Hematopoietic multipotent progenitor cell treated with erythropoietin and hydrocortisone succinate and interleukin-3 and kit ligand, for 17 days (in vitro differentiated cells): ENCODE measurements around the gene TEX36.
"Not testable (repeated sequence)": the region's sequence is repeated elsewhere in the genome, so short reads cannot be mapped to it uniquely, and the experiment has no call there.

Experiments used
- DNase-seq: peaks from one replicate; pipeline ENCODE4 v3.0.0-alpha.2; 2015; ENCODE audit warnings: low spot score

TEX36 gene, protein sequence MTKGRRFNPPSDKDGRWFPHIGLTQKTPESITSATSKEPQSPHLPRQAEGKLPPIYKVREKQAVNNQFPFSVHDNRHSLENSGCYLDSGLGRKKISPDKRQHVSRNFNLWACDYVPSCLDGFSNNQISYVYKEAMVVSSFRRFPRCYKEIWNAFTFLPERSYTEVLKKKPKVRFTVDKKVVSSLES

DNA sequence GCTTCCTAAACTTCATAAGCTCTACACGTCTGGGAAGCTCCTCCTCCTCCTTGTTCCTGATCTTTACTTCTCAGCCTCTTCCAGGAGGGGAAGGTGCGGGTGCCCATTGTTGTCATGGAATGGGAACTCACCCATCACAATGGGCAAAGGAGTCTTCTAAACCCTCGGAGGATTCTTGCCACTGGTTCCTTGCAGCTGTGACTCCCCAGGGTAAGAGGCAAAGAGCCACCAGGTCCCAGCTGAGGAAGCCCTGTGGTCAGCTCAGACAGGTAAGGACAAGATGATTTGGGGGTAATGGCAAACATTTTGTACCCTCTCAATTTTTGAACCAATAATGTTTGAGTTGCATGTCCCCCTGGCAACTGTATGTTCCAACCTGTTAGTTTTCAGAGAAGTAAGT lies at the start of gene TEX36:
Gene TEX36, minus strand, starts transcription at position 101 of the 400 bp plus-strand sequence. CDS start 174 bp downstream, outside the sequence.
- no peak for DNase-seq

DNA sequence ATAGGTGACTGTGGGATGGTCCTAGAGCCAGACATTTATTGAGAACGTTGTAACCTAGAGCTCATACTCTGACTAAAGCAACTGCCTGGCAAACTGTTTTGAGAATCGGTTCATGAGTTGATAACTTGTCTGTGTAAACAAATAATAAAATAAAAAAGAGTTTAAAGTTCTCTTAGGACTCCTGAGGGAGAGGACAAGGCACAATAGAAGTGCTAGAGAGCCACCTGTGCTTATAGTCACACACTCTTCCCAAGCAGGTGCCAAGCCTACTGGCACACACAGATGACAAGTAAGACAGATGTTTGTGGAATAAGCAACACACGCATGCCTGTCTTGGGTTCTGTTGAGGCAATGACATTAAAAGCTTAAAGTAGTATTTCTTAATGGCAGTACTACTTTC lies 44.5 kb upstream of the TEX36 start:
- DNase-seq: no peak

DNA sequence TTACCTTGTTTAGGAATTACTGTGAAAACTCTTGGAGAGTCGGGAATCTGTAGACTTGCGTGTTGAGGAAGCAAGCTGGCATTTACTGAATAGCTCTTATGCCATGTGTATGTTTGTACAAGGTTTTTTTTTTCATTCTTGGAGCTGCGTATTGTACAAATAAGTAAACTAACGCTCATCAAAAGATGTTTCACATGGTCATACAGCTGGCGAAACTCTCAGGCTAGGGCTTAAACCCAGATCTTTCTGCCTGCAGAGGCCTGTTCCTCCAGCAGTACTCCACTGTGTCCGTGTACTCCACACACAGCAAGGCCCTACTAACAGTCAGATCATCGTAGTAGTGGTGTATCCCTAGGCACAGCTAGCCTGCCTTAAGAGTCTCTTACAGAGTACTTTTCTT lies 44.0 kb upstream of the TEX36 start:
- DNase-seq: no peak

DNA sequence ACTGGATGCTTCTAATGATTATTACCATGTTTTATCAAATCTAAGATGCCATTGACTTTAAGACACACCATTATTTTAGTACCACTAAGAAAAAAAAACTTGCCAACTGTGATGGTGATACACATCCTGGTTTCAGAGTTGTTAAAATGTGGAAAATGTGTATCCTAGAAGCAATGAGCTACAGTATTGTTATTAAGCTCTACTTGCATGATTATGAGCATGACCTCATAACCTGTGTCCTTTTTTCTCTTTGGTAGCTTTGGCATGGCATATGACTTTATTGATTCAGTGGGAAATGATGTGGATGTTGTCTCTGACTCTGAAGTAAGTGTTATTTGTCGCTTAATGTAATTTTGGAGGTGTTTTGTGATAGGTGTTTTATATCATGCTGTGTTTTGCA lies 39.8 kb upstream of the TEX36 start:
- DNase-seq: no peak

DNA sequence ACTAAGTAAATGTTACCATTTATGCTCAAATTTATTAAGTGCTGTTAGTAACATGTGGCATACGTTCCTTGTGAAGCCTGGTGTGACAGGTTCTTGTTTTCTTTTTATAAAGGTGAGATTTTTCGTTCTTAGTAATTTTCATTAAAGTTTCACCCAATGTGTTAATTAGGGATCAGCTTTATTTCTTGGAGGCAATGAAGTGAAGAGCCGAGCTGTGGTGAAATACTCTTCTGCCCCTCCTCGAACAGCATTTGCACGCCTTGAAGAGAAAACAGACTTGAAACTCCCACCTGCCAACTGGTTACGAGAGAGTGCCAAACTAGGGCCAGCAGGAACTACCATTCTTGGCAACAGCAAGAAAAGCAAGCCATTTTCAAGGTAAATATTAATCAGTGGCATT lies 38.1 kb upstream of the TEX36 start:
- no peak for DNase-seq

DNA sequence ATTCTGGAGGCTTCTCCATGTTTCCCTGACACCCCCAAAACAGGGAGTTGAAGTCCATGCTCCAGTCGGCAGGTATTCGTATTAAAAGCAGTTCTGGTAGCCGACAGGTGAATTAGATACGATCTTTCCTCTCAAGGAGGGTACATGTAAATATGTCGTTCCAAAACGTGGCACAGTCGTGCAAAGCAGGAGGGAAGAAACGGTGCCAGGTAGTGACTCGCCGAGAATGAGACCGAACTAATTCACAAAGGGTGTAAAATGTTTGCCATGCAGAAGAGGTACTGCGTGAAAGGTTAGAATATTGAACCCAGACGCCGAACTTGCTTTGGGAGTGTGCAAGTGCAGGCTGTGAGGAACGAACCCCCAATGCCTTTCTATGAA lies 37.0 kb upstream of the TEX36 start:
- no peak for DNase-seq

DNA sequence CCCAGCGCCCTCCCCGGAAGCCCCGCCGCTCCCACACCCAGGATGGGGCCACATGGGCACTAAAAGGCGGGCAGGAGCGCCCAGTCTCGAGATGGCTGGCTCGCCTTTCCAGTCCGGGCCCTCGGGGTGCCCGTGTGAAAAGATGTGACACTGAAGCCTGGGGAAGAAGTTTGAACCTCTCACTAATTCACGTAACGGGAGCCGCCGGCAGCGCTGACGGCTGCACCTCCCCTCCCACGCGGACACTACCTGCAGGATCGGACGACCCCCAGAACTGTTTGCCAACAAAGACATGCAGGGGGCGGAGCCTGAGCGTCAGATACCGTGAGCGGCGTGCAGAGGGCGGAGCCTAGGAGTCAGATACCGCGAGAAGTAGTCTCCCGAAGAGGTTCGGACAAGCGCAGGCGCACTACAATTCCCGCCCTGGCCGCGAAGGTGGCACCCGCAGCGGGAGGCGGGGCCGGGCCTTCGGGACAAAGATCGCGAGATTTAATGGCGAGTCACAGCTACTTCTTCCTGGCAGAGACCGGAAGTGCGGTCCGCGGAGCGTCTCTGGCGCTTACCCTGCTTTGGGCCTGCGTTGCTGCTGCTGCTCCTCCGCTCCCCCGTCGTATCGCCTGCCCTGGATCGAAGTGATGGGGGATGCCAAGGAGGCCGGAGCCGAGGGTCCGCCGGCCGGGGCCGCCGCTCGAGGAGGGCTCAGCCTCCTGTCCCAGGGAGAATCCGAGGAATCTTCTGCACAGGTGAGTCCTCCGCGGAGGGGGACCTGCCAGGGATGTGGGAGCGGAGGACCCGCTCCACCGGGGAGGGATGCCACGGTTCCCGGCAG lies 36.4 kb upstream of the TEX36 start, which contains the start of gene EDRF1:
Gene EDRF1, plus strand, starts transcription at position 537 of the 829 bp plus-strand sequence. Its CDS starts 99 bp downstream, at position 636.
- DNase-seq: peak; percentile 99

DNA sequence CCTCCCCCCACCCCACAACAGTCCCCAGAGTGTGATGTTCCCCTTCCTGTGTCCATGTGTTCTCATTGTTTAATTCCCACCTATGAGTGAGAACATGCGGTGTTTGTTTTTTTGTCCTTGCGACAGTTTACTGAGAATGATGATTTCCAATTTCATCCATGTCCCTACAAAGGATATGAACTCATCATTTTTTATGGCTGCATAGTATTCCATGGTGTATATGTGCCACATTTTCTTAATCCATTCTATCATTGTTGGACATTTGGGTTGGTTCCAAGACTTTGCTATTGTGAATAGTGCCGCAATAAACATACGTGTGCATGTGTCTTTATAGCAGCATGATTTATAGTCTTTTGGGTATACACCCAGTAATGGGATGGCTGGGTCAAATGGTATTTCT lies 31.8 kb upstream of the TEX36 start:
- DNase-seq: not testable (repeated sequence)

DNA sequence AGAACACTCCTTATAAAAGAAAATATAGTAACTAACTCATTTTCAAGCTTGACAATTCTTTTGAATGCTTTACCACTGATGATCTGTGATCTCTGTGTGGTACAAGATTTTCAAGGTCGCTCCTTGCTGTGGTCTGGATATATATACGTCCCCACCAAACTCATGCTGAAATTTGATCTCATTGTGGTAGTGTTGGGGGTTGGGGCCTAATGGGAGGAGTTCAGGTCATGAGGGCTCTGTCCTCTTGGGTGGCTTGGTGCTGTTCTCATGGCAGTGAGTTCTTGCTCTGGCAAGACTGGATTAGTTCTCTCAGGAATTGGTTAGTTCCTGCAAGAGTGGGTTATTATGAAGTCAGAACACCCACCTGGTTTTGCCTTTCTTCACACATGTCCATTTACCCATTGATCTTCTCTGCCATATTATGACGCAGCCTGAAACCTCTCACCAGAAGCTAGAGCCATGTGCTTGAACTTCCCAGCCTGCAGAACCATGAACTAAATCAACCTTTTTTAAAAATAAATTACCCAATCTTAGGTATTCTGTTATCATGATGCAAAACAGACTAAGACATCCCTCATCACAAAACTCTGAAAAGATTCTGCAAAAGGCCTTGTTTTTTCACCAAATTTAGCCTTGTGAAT lies 28.3 kb upstream of the TEX36 start:
- no peak for DNase-seq

DNA sequence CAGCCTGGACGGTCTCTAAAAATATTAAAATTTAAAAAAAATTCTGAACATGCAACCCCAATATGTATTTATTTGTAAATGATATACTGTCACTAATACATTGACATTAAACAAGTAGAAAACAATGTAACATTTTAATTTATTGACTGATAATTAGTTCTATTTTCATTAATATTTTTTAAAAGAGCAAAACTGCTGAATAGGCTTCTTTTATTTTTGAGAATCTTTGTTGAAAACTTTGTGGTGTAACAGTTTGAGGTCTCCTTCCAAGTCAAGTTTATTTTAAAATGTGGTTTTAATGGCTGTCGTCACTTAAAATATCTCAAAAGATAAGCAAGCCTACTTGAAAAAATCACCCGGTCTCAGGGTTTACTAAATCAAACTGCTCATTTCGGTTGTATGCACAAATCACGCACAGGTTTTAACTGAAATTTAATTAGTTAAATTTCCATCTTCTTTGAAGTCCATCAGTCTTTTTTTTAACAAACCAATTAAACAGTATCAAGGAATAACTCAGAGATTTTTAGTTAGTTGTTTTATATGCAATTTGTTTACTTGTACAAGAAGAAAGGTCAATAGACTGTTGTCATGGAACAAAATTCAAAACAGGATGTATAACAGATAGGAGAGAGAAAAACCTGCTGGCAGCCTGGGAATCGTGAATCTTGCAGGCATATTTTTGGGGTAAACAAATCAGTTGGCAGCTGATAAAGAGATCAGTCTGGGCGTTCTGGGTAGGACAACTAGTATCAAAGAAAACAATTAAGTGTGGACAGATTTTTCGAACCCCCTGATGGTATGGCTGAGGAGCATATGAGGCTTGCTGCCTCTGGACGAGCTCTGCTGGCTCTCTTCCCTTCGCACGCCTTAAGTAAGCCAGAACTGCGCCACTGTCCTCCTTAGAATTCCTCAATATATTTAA lies 26.9 kb upstream of the TEX36 start:
- no peak for DNase-seq

DNA sequence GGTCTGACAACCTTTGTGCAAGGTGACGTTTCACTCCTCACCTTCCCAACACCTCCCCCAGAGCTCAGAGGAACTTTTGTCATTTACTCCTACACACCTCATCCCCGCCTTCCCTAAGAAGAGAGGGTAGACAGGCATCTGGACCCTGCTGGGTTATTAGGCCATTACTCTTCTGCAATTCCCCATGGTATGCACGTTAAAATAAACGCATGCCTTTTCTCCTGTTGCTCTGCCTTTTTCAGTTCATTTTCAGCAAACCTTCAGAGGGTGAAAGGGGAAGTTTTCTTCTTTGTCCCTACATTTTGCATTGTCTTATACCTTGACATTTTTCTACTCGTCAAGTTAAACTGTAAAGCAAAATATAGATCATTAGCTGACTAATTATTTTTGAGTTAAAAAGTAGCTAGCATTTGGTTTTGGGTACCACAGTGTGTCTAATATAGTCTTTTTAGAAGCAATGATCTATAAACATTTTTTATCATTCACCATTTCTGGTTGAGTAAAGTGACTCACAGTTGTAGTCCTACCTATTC lies 26.1 kb upstream of the TEX36 start:
- DNase-seq: no peak

DNA sequence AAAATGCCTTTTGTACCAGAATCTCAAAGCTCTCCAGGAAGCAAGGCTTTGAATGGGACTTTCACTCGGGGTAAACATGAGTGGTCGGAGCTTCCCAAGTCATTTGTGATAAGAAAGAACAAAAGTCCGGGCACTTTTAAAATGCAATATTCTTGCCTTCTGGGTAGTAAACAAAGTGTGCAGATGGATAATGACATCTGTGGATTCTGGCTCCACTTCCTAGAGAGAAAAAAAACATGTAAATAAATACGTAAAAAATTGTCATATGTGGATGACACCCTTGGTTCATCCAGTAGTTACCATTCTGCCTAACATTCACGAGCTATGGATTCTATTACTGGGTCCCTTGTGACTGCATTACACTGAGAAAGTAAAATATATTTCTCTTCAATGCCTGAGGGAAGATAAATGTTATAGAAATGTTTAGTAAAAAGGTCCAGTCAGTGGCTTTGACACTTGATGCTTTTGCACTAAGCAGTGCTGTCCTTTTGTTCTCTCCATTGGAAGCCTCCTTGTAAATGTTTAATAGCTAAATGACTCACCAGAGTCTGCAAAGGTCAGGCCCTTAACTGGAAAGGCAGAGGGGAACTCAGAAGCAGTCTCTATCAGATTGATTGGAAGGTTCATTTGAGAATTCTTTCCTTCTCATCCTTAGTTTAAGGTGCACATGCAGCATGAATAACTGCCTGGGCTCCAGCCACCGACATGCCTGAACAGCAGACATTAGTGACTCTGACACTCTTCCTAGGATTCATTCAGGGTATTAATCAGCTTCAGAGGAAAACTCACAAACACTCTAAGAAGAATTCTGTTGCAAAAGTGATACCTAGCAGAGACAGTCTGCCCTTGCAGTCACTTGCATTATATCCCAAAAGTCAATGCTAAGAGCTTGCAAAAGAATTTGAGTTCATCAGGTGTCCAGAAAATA lies 24.8 kb upstream of the TEX36 start:
- no peak for DNase-seq

DNA sequence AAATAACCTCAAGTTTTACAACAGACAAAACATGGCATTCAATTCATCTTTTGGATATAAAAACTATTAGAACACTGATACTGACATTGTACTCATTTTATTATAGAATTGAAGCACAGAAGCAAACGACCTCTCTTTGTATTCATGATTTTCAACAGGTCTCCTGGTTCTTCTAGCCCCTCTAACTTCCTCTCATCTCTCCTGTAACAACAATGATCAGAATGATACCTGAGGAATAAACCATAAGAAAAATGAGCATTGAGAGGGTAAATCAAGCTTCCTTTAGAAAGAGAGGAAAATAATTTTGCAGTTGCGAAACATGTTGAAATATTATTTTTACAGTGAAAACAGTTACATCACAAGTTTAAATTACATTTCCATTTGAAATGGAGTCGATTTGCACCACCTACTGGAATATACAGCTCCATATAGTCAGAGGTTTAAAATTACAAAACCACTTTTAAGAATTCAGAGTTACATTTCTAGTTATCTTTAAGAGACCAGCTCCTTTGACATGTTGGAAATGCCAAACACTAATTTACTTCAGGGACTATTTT lies 17.5 kb upstream of the TEX36 start:
- DNase-seq: no peak

DNA sequence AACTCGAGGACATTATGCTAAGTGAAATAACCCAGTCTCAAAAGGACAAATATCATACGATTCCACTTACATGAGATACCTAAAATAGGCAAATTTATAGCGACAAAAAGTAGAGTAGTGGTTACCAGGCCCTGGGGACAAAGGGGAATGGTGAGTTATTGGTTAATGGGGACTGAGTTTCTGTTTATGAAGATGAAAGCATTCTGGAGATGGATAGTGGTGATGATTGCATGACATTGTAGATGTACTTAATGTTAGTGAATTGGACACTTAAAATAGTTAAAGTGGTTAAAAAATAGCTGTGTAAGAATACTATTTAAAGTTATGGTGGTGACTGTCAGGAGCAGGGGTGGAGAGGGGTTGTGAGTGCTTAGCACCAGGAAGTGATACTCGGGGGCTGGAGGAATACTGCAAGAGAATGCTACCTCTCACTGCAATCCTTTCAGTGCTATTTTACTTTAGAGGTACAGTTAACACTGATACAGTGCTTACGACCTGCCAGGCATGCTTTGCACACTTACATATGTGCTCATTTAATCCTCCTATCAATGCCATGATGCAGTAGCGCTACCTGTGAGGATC lies 16.7 kb upstream of the TEX36 start:
- DNase-seq: no peak

DNA sequence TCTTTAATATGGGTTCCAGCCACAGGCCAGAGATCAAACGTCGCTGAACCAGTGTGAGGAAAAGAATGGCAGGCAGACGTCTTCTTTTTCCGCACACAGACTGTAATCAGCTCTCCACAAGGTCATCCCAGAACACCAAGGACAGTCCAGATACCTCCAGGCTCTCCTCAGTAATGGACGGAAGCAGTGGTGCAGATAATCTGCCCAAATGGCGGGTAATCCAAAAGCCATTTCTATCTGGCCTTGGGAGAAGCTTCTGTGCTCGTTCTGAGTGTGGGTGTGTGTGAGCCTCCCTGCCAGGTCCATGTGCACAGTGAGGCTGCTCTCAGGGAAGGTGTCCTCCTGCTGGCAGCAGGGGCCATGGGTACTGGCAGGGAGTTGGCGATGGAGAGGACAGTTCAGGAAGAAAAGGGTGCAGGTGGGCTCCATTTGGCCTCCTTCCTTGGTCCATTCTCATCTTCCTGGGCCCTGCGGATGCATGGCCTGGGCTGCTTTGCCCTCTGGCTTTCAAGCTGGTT lies 15.6 kb upstream of the TEX36 start:
- no peak for DNase-seq

DNA sequence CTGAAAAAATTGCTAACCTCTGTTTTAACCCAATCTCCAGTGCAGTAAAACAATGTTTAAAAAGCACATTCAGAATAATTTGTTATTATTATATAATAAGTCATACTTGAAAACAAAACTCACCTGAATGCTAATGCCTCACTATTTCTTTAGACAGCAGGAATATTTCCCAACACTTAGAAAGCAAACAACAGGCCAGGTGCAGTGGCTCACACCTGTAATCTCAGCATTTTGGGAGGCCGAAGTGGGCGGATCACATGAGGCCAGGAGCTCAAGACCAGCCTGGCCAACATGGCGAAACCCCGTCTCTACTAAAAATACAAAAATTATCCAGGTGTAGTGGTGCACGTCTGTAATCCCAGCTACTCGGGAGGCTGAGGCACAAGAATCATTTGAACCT lies 13.9 kb upstream of the TEX36 start:
- not testable (repeated sequence) for DNase-seq

DNA sequence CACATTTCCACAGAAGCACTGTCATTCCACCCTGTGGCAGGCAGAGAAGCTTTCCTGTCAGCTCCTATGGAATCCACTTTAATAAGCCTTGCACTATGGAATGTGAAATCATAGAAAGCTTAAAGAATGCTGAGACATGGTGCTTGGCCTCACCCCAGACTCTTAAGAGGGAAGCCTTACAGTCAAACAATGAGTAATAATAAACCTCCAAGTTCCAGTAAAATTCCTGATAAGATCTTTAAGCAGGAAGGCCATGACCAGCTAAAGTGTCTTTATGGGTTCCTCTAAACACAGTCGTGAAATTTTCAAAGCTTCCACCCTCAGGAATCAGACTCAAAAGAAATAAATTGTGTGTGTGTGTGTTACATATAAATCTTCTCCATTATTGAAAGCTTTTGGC lies 11.9 kb upstream of the TEX36 start:
- DNase-seq: no peak

DNA sequence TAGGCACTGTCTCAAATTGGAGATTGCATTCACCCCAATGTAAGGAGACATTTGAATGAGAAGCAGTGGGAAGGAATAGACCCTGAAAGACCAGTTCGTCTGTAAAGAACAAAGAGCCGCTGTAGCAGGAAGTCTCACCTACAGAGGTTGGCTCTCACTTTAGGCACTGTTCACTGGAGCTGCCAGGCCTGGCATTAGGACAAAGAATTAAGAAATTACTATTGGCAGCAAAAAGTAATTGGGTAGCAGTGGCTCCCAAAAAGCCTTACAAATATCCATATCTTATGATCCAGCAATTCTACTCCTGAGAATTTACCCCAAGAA lies 10.5 kb upstream of the TEX36 start:
- DNase-seq: no peak

DNA sequence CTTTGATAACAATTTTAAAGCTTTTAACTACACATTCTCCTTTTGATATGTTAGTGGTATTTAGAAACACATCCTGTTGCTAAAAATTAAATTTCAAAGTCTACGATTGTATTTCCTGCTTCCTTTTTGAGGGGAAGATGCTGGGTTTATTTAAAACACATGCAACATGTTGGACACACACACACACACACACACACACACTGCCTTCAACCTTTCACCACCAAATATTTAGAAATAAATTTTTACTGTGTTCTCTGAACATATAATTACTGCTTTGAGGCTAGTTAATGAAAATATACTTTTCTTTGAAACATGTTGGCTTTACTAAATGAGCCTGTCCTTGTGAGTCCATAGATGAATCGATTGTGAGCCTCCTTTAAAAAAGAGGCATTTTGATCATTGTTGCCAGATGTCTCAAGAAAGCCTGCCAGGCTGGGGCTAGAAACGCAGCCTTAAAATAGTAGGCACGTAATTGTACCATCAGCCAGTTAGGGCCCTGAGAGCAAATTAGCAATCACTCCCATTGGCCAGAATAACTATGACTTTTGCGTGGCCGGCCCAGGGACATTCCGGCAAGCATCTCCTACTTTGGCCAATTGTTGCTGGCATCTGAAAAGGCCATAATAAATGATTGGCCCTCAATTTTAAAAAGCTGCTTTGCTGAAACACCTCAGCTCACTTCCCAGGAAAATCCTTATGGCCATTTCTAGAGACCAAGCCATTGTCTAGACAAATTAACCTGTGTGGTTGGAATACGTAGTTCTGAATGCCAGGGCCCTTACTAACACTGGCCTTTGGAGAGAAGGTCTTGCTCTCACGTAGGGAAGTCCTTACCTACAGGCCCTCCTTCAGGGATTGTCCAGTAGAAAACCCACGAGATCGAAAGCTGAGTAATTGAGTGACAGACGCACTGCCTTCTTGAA lies 9.9 kb upstream of the TEX36 start:
- no peak for DNase-seq
